Liver (tissue), 9 donors: ENCODE data around the gene MCEMP1. TPM values are rescaled to one million over a fixed set of nuclear protein-coding genes. Genes with fewer than 3 reads are reported as not detected.

Experiments used
- DNase-seq: peaks from one replicate; pipeline ENCODE4 v3.0.0-alpha.2; 2017; ENCODE audit warnings: low spot score
- H3K27ac ChIP-seq, 2 donors: one replicate each; pipeline ENCODE4 v1.7.0; 2013; ENCODE audit warnings: inconsistent platforms in 2 of 2, low read length in 2 of 2, control low read depth in 1 of 2, low read depth in 1 of 2, mild to moderate bottlenecking in 1 of 2
- H3K27me3 ChIP-seq, 4 donors: one replicate each; pipeline versions ENCODE4 v1.6.1 to v1.7.0; 2013; ENCODE audit warnings: low read length in 3 of 4, inconsistent platforms in 1 of 4, mild to moderate bottlenecking in 1 of 4, moderate library complexity in 1 of 4; ENCODE audit not compliant: control insufficient read depth in 4 of 4, insufficient read depth in 4 of 4
- H3K36me3 ChIP-seq, 4 donors: one replicate each; pipeline versions ENCODE4 v1.6.1 to v1.7.0; 2013; ENCODE audit warnings: low read length in 3 of 4, mild to moderate bottlenecking in 3 of 4, low read depth in 1 of 4, moderate library complexity in 1 of 4; ENCODE audit not compliant: control insufficient read depth in 4 of 4, insufficient read depth in 3 of 4
- H3K4me1 ChIP-seq, 4 donors: one replicate each; pipeline versions ENCODE4 v1.6.1 to v1.7.0; 2013; ENCODE audit warnings: low read length in 3 of 4, mild to moderate bottlenecking in 3 of 4, moderate library complexity in 1 of 4; ENCODE audit not compliant: control insufficient read depth in 4 of 4, insufficient read depth in 4 of 4
- H3K4me3 ChIP-seq, 3 donors: one replicate each; pipeline versions ENCODE4 v1.6.1 to v1.7.0; 2013; ENCODE audit warnings: low read length in 3 of 3, control low read depth in 1 of 3, low read depth in 1 of 3, mild to moderate bottlenecking in 1 of 3
- H3K9ac ChIP-seq, 2 donors: one replicate each; pipeline ENCODE4 v1.7.0; 2013; ENCODE audit warnings: low read length in 2 of 2, mild to moderate bottlenecking in 2 of 2, moderate library complexity in 2 of 2, control low read depth in 1 of 2, low read depth in 1 of 2
- H3K9me3 ChIP-seq, 4 donors: one replicate each; pipeline versions ENCODE4 v1.6.1 to v1.7.0; 2013; ENCODE audit warnings: low read length in 3 of 4; ENCODE audit not compliant: control insufficient read depth in 4 of 4
- EGR1 ChIP-seq, 2 donors: IDR thresholded peaks; 2 replicates each; pipeline ENCODE4 v1.6.1; 2016 to 2018; ENCODE audit warnings: antibody characterized with exemption in 2 of 2, low read depth in 2 of 2
- FOXA1 ChIP-seq: IDR thresholded peaks from 2 replicates; pipeline ENCODE4 v1.6.1; 2016; ENCODE audit warnings: antibody characterized with exemption
- FOXA2 ChIP-seq: IDR thresholded peaks from 2 replicates; pipeline ENCODE4 v1.6.1; 2016; ENCODE audit warnings: antibody characterized with exemption
- GABPA ChIP-seq, 2 donors: IDR thresholded peaks in 1 of 2; conservative IDR thresholded peaks in 1 of 2; 2 replicates each; pipeline ENCODE4 v1.6.1; 2016; ENCODE audit warnings: antibody characterized with exemption in 2 of 2, mild to moderate bottlenecking in 1 of 2, moderate library complexity in 1 of 2
- HNF4A ChIP-seq, 2 donors: conservative IDR thresholded peaks; 2 replicates each; pipeline ENCODE4 v1.6.1; 2016; ENCODE audit warnings: antibody characterized with exemption in 2 of 2, mild to moderate bottlenecking in 2 of 2
- HNF4G ChIP-seq: IDR thresholded peaks from 2 replicates; pipeline ENCODE4 v1.6.1; 2016; ENCODE audit warnings: antibody characterized with exemption
- JUND ChIP-seq, 2 donors: IDR thresholded peaks; 2 replicates each; pipeline ENCODE4 v1.6.1; 2016; ENCODE audit warnings: antibody characterized with exemption in 2 of 2
- RAD21 ChIP-seq, 2 donors: IDR thresholded peaks; 2 replicates each; pipeline ENCODE4 v1.6.1; 2016; ENCODE audit warnings: antibody characterized with exemption in 2 of 2, mild to moderate bottlenecking in 2 of 2
- RXRA ChIP-seq, 2 donors: IDR thresholded peaks; 2 replicates each; pipeline ENCODE4 v1.6.1; 2017 to 2018; ENCODE audit warnings: antibody characterized with exemption in 2 of 2, mild to moderate bottlenecking in 1 of 2
- SP1 ChIP-seq: IDR thresholded peaks from 2 replicates; pipeline ENCODE4 v1.6.1; 2018; ENCODE audit warnings: antibody characterized with exemption, mild to moderate bottlenecking
- YY1 ChIP-seq: IDR thresholded peaks from 2 replicates; pipeline ENCODE4 v1.6.1; 2016; ENCODE audit warnings: antibody characterized with exemption, mild to moderate bottlenecking
- WGBS: extraction: QIAGEN DNeasy Blood & Tissue Kit; methylation state at CpG from one replicate; pipeline ENCODE4 v1.1.7; 2013; 5-methylcytosine and 5-hydroxymethylcytosine counted together
- polyA plus RNA-seq, 2 donors: library from polyadenylated mRNA; stranded (reverse) in 1 of 2; unstranded in 1 of 2; fragments of 200-250 nt in 1 of 2; fragments of >200 nt in 1 of 2; fragmentation: Nextera tagmentation in 1 of 2; extraction: Ambion mirVana in 1 of 2; gene quantifications; one replicate each; pipeline versions ENCODE4 v1.2.1 to v1.2.3, GENCODE V29; 2013 to 2015
- total RNA-seq, 2 donors: library from RNA; depleted of rRNA; stranded (reverse); fragments of >200 nt; gene quantifications; one replicate each; pipeline ENCODE4 v1.2.3, GENCODE V29; 2014
- TF ChIP-seq, protein P1 (sequence below): fragments of 150-350 bp; IDR thresholded peaks from 2 replicates; pipeline ENCODE4 v1.5.1; 2017; ENCODE audit warnings: improper control_type of control experiment, low read depth, low read length; ENCODE audit not compliant: missing input control
- TF ChIP-seq, protein P2 (sequence below): IDR thresholded peaks from 2 replicates; pipeline ENCODE4 v1.6.1; 2016; ENCODE audit warnings: antibody characterized with exemption
- TF ChIP-seq, protein P3 (sequence below): IDR thresholded peaks from 2 replicates; pipeline ENCODE4 v1.6.1; 2016; ENCODE audit warnings: antibody characterized with exemption, mild to moderate bottlenecking
- donor health status: healthy.
- donor health status: healthy.
- donor health status: healthy.
- donor health status: healthy.
- donor health status: healthy.

MCEMP1 gene
- total and polyA plus RNA-seq, 4 donors: 0.29 to 0.92 (median 0.48) TPM

DNA sequence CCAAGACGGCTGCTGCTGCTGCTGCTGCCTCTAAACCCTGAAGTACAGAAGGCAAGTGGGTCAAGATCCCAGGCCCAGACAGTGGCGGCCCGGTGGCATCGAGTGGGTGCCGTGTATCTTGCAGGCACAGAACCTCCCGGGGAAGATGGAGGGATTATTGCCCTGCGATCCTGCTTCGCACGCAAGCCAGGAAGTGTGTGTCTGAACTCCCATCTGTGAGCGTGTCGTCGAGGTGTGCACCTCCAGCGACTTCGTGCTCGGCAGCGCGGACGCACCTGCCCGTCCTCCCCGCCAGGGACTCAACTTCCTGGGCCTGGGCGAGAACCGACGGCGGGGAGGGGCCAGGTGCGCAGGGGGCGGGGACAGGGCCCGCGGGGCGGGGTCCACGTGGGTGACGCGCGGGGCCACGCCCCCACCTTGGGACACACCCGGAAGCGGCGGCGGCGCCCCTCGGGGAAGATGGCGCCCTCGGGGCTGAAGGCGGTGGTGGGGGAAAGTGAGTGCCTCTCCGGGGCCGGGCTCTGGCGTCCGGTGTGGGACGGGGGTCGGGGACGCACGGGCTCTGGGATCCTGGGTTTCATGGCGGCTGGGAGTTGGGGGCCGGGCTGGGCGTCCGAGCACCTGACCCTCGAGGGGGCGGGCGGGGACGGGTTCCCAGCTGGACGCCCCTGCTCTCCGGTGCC, 40.1 kb upstream of the MCEMP1 start, which contains the start of gene STXBP2:
Gene STXBP2 (plus strand): TSS at position 420 of the 683 bp plus-strand sequence. CDS start 40 bp downstream, at position 460.
- H3K9ac ChIP-seq: peak within 1 kb of the TSS; percentile 60 to 78
- H3K36me3 ChIP-seq: peaks cover 0 to 3% (median 0%) of the 10 kb centered on the region in 4 donors
- no peaks in the 10 kb centered on the region for H3K9me3 ChIP-seq
- no peaks in the 10 kb centered on the region for H3K27me3 ChIP-seq
- H3K4me1 ChIP-seq: peaks cover 1 to 25% (median 15%) of the 10 kb centered on the region in 4 donors
- TF ChIP-seq HNF4G: no peak
- TF ChIP-seq, protein P1, sequence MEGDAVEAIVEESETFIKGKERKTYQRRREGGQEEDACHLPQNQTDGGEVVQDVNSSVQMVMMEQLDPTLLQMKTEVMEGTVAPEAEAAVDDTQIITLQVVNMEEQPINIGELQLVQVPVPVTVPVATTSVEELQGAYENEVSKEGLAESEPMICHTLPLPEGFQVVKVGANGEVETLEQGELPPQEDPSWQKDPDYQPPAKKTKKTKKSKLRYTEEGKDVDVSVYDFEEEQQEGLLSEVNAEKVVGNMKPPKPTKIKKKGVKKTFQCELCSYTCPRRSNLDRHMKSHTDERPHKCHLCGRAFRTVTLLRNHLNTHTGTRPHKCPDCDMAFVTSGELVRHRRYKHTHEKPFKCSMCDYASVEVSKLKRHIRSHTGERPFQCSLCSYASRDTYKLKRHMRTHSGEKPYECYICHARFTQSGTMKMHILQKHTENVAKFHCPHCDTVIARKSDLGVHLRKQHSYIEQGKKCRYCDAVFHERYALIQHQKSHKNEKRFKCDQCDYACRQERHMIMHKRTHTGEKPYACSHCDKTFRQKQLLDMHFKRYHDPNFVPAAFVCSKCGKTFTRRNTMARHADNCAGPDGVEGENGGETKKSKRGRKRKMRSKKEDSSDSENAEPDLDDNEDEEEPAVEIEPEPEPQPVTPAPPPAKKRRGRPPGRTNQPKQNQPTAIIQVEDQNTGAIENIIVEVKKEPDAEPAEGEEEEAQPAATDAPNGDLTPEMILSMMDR: peak; percentile 23
- peak within 1 kb of the TSS; percentile 49 to 79 (median 77) for H3K4me3 ChIP-seq
- WGBS: 8% methylated on average over 61 of the region's 61 CpGs
- DNase-seq: peak; percentile 91
- peak within 1 kb of the TSS; percentile 48 to 62 for H3K27ac ChIP-seq

DNA sequence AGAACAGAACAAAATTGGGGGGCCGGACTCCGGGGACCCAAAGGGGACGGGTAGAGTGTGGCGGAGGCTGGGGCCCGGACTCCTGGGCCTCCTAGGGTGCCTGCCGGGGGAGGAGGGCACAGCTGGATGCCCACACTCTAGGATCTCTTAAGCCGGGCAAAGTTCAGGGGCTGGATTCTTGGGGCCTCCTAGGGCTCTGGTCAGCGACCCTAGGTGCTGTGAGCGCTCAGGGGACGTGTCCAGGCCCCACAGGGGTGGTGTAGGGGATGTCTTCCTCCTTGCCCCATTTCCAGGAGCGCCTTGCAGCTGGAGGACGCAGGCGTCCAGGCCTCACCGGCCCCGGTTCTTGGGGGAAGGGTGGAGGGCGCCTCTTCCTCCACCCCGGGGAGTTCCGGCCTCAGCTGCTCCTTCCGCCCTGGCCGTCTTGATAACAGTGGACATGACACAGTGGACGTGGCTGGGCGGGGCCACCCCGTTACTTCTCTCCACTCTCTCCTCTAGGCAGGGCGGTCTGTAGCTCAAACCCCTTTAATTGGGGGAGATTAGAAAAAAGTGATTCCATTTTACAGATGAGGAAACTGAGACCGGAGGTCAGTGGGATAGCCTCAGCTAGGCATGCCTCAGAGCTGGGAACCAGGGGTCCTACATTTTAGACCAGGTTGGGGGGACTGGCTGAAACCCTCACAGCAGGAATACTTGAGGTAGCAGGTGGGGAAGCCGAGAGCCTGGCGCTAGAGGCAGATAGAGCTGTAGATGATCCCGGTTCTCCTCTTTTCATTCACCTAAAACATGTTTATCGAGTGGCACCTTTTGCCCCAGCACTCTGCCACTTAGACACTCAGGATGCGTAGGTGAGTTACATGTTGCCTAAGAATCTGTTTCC, 39.3 kb upstream of the MCEMP1 start:
- Histone ChIP-seq H3K27ac (peak overlapping the region; percentile 48 to 62), H3K27me3 (no peaks in the 10 kb centered on the region), H3K36me3 (no peaks in the 10 kb centered on the region), H3K9ac (peak overlapping the region; percentile 60 to 78), H3K4me1 (peaks cover 1 to 25% (median 15%) of the 10 kb centered on the region in 4 donors), H3K9me3 (no peaks in the 10 kb centered on the region), H3K4me3 (peak overlapping the region in 2 of 3 donors; percentile 77 to 79)
- DNase-seq: peak; percentile 66
- no peak for TF ChIP-seq SP1
- TF ChIP-seq, protein P2, sequence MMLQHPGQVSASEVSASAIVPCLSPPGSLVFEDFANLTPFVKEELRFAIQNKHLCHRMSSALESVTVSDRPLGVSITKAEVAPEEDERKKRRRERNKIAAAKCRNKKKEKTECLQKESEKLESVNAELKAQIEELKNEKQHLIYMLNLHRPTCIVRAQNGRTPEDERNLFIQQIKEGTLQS: no peak
- peak in 1 of 2 donors; percentile 37 for TF ChIP-seq GABPA (IDR thresholded peaks at IDR 0.05 in 1 of 2, conservative IDR thresholded peaks at IDR 0.05 in 1 of 2)
- 46% methylated on average over 30 of the region's 30 CpGs for WGBS

DNA sequence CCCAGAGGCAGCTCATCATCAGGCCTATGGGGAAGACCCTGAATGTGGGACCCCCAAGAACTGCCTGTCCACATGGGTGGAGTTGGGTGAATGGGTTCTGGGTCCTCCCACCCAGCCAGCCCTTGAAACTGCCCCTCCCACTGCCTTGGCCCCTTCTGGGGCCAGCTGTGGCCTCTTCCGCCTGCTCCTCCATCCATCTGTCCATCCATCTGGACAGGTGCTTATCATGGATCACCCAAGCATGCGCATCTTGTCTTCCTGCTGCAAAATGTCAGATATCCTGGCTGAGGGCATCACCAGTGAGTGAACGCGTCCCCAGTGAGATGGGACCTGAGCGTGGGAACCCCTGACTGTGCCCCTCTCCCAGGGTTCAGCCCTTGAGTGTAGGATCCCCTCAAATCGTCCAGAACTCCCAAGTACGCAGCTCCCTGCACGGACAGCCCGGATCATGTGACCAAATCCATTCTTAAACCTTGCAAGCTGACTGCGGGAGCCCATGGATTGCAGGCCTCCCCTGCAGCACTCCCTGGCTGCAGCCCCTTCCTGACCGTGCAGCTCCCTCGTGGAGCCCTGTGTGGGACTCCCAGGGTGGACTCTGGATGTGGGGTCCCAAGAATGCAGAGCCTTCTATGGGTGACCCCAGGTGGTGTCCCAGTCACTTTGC, 38.0 kb upstream of the MCEMP1 start:
- Histone ChIP-seq H3K9me3 (no peaks in the 10 kb centered on the region), H3K27ac (no peak overlapping the region), H3K4me3 (no peak overlapping the region), H3K27me3 (no peaks in the 10 kb centered on the region), H3K9ac (no peak overlapping the region), H3K36me3 (no peaks in the 10 kb centered on the region), H3K4me1 (peaks cover 1 to 25% (median 15%) of the 10 kb centered on the region in 4 donors)
- 90% methylated on average over 12 of the region's 12 CpGs for WGBS
- DNase-seq: no peak
- TF ChIP-seq RAD21 (IDR thresholded peaks at IDR 0.05) (no peak), GABPA (IDR thresholded peaks at IDR 0.05 in 1 of 2, conservative IDR thresholded peaks at IDR 0.05 in 1 of 2) (no peak), HNF4G (no peak), YY1 (no peak), JUND (IDR thresholded peaks at IDR 0.05) (no peak), EGR1 (IDR thresholded peaks at IDR 0.05; ENCODE audit: low read depth in 2 of 2) (no peak), HNF4A (conservative IDR thresholded peaks at IDR 0.05) (no peak), FOXA2 (no peak), FOXA1 (no peak), RXRA (IDR thresholded peaks at IDR 0.05) (no peak)
- TF ChIP-seq, protein P3, sequence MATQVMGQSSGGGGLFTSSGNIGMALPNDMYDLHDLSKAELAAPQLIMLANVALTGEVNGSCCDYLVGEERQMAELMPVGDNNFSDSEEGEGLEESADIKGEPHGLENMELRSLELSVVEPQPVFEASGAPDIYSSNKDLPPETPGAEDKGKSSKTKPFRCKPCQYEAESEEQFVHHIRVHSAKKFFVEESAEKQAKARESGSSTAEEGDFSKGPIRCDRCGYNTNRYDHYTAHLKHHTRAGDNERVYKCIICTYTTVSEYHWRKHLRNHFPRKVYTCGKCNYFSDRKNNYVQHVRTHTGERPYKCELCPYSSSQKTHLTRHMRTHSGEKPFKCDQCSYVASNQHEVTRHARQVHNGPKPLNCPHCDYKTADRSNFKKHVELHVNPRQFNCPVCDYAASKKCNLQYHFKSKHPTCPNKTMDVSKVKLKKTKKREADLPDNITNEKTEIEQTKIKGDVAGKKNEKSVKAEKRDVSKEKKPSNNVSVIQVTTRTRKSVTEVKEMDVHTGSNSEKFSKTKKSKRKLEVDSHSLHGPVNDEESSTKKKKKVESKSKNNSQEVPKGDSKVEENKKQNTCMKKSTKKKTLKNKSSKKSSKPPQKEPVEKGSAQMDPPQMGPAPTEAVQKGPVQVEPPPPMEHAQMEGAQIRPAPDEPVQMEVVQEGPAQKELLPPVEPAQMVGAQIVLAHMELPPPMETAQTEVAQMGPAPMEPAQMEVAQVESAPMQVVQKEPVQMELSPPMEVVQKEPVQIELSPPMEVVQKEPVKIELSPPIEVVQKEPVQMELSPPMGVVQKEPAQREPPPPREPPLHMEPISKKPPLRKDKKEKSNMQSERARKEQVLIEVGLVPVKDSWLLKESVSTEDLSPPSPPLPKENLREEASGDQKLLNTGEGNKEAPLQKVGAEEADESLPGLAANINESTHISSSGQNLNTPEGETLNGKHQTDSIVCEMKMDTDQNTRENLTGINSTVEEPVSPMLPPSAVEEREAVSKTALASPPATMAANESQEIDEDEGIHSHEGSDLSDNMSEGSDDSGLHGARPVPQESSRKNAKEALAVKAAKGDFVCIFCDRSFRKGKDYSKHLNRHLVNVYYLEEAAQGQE: no peak
- TF ChIP-seq, protein P1: no peak
